Ishikawa (cell line): ENCODE data around the gene GANC.

ENCODE experiments used
- CREB1 ChIP-seq: IDR thresholded peaks from 2 replicates; pipeline ENCODE4 v1.6.1; 2012; ENCODE audit warnings: low read depth
- NFIC ChIP-seq: IDR thresholded peaks from 2 replicates; pipeline ENCODE4 v1.6.1; 2012
- TAF1 ChIP-seq: IDR thresholded peaks from 2 replicates; pipeline ENCODE4 v1.6.1; 2012; ENCODE audit warnings: low read depth, mild to moderate bottlenecking
- TF ChIP-seq, protein P1 (sequence below): IDR thresholded peaks from 2 replicates; pipeline ENCODE4 v1.6.1; 2012; ENCODE audit warnings: low read depth, mild to moderate bottlenecking

DNA sequence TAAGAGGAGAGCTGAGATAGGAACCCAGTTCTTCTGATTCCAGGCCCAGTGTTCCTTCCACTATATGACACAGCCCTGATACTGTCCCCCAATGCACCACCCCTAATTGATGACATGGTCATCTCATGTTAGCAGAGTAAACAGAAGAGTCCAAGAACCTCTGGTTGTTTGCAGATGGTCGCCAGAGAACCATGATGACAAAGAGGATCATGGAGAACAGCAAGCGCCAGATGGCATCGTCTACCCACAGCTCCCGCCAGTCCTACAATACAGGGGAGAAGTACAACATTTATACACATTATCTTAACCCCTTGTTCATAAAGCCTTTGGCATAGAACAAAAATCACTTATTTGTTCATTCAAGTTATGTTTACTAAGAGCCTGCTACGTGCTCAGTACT is 46.4 kb upstream of the GANC start:
- TF ChIP-seq NFIC, result no peak
- TF ChIP-seq, protein P1, sequence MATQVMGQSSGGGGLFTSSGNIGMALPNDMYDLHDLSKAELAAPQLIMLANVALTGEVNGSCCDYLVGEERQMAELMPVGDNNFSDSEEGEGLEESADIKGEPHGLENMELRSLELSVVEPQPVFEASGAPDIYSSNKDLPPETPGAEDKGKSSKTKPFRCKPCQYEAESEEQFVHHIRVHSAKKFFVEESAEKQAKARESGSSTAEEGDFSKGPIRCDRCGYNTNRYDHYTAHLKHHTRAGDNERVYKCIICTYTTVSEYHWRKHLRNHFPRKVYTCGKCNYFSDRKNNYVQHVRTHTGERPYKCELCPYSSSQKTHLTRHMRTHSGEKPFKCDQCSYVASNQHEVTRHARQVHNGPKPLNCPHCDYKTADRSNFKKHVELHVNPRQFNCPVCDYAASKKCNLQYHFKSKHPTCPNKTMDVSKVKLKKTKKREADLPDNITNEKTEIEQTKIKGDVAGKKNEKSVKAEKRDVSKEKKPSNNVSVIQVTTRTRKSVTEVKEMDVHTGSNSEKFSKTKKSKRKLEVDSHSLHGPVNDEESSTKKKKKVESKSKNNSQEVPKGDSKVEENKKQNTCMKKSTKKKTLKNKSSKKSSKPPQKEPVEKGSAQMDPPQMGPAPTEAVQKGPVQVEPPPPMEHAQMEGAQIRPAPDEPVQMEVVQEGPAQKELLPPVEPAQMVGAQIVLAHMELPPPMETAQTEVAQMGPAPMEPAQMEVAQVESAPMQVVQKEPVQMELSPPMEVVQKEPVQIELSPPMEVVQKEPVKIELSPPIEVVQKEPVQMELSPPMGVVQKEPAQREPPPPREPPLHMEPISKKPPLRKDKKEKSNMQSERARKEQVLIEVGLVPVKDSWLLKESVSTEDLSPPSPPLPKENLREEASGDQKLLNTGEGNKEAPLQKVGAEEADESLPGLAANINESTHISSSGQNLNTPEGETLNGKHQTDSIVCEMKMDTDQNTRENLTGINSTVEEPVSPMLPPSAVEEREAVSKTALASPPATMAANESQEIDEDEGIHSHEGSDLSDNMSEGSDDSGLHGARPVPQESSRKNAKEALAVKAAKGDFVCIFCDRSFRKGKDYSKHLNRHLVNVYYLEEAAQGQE, result no peak
- no peak for TF ChIP-seq TAF1
- TF ChIP-seq CREB1, result no peak
